Activated B cell treated with CpG ODN at 0.5 μM for 24 hours (primary cell): ENCODE data around the gene PWWP2B. TPM values are rescaled to one million over a fixed set of nuclear protein-coding genes. Genes with fewer than 3 reads are reported as not detected.

Source experiments
- ATAC-seq: fragments of 200-7000 bp; cut with Tn5 transposase; one replicate; pipeline ENCODE4 v1.10.0; 2021; ENCODE audit warnings: low read depth, mild to moderate bottlenecking, moderate library complexity
- CTCF ChIA-PET: fragments of 350-600 bp; sonication (Branson Sonifier 250); formaldehyde crosslinking; loops from one replicate; lab custom pipeline; 2021; ENCODE audit warnings: antibody characterized with exemption; lab: Charles Lee
- POLR2A ChIA-PET: fragments of 350-600 bp; sonication (Branson Sonifier 250); formaldehyde crosslinking; loops from one replicate; lab custom pipeline; 2021; ENCODE audit warnings: antibody characterized with exemption; lab: Charles Lee
- DNase-seq: peaks from one replicate; pipeline ENCODE4 v3.0.0; 2022
- H3K27ac Mint-ChIP-seq: one replicate; pipeline ENCODE4 v1.8.0; 2020; ENCODE audit warnings: mixed read lengths
- H3K27me3 Mint-ChIP-seq: one replicate; pipeline ENCODE4 v1.8.0; 2021; ENCODE audit warnings: mixed read lengths
- H3K36me3 Mint-ChIP-seq: one replicate; pipeline ENCODE4 v1.8.0; 2021; ENCODE audit warnings: low read depth, mixed read lengths
- H3K4me1 Mint-ChIP-seq: one replicate; pipeline ENCODE4 v1.8.0; 2021; ENCODE audit warnings: mixed read lengths
- H3K4me3 Mint-ChIP-seq: one replicate; pipeline ENCODE4 v1.8.0; 2020; ENCODE audit warnings: mild to moderate bottlenecking, mixed read lengths
- H3K9me3 Mint-ChIP-seq: one replicate; pipeline ENCODE4 v1.8.0; 2020; ENCODE audit warnings: mixed read lengths
- CTCF ChIP-seq: fragments of 200-600 bp; IDR thresholded peaks from one replicate; pipeline ENCODE4 v1.8.0; 2022; ENCODE audit warnings: antibody characterized with exemption, mild to moderate bottlenecking
- intact Hi-C: fragments of 100-400 bp; cut with micrococcal nuclease; formaldehyde crosslinking; loops from one replicate; pipeline ENCODE4 v1.15.1; 2024
- total RNA-seq: library from RNA; stranded (reverse); gene quantifications from 2 replicates; pipeline ENCODE4 v1.2.3, GENCODE V29; 2022

Gene PWWP2B
- total RNA-seq, 1 donor from 2014 or later: 13.4 TPM

- ATAC-seq (no peak), DNase-seq (no peak)
- no peak for TF ChIP-seq CTCF
- H3K36me3 Mint-ChIP-seq: peaks cover 3% of the 10 kb centered on the region
- ChIA-PET CTCF (no interaction called here), POLR2A (interaction anchor here (3.5 kb wide), 1 partner anchor 20 kb away, joined by 41 read pairs; no protein-coding TSS in a partner anchor)
- no peak overlapping the region for H3K4me3 Mint-ChIP-seq
- H3K4me1 Mint-ChIP-seq: peaks cover 50% of the 10 kb centered on the region
- peak overlapping the region; percentile 72 for H3K27ac Mint-ChIP-seq
- no peaks in the 10 kb centered on the region for H3K27me3 Mint-ChIP-seq
- no peaks in the 10 kb centered on the region for H3K9me3 Mint-ChIP-seq
- intact Hi-C loops: no loop called here
These were observed 3.1 kb downstream of the PWWP2B start for GRCh38 chr10:132400041-132400546.

GRCh38 chr10:132400547-132401151 lies 3.6 kb downstream of the PWWP2B start:
- POLR2A ChIA-PET: no interaction called here
- Mint-ChIP-seq H3K4me1 (peaks cover 47% of the 10 kb centered on the region), H3K4me3 (peak overlapping the region; percentile 2), H3K9me3 (no peaks in the 10 kb centered on the region), H3K27ac (peak overlapping the region; percentile 72), H3K36me3 (peaks cover 5% of the 10 kb centered on the region), H3K27me3 (no peaks in the 10 kb centered on the region)
- ATAC-seq: no peak
- CTCF ChIA-PET: interaction anchor here (0.5 kb wide), 1 partner anchor 235 kb away, joined by 3 read pairs; no protein-coding TSS in a partner anchor
- TF ChIP-seq CTCF: no peak
- no peak for DNase-seq
- intact Hi-C loops: no loop called here

- Mint-ChIP-seq H3K4me3 (no peak overlapping the region), H3K9me3 (no peaks in the 10 kb centered on the region), H3K36me3 (peaks cover 12% of the 10 kb centered on the region), H3K4me1 (peaks cover 47% of the 10 kb centered on the region), H3K27me3 (no peaks in the 10 kb centered on the region), H3K27ac (no peak overlapping the region)
- intact Hi-C loops: no loop called here
- ATAC-seq (no peak), DNase-seq (no peak)
- POLR2A ChIA-PET: no interaction called here
- CTCF ChIA-PET: interaction anchor here (0.5 to 1.4 kb wide), 2 partner anchors 42 to 234 kb away, joined by 3 to 5 read pairs; no protein-coding TSS in a partner anchor
- TF ChIP-seq CTCF: no peak
These were observed 4.6 kb downstream of the PWWP2B start for GRCh38 chr10:132401401-132402118.

- POLR2A ChIA-PET: no interaction called here
- no peak overlapping the region for H3K4me3 Mint-ChIP-seq
- intact Hi-C loops: no loop called here
- no peaks in the 10 kb centered on the region for H3K27me3 Mint-ChIP-seq
- no peak for DNase-seq
- no peak overlapping the region for H3K27ac Mint-ChIP-seq
- ATAC-seq: no peak
- H3K36me3 Mint-ChIP-seq: peaks cover 22% of the 10 kb centered on the region
- H3K9me3 Mint-ChIP-seq: no peaks in the 10 kb centered on the region
- CTCF ChIA-PET: no interaction called here
- H3K4me1 Mint-ChIP-seq: peaks cover 51% of the 10 kb centered on the region
- no peak for TF ChIP-seq CTCF
These were observed 5.8 kb downstream of the PWWP2B start for GRCh38 chr10:132402781-132403241.

- ChIA-PET POLR2A (no interaction called here), CTCF (no interaction called here)
- ATAC-seq: no peak
- intact Hi-C loops: no loop called here
- no peak for DNase-seq
- Mint-ChIP-seq H3K36me3 (peaks cover 23% of the 10 kb centered on the region), H3K27ac (no peak overlapping the region), H3K4me3 (no peak overlapping the region), H3K27me3 (no peaks in the 10 kb centered on the region), H3K4me1 (peaks cover 50% of the 10 kb centered on the region), H3K9me3 (no peaks in the 10 kb centered on the region)
- no peak for TF ChIP-seq CTCF
These were observed 6.6 kb downstream of the PWWP2B start for GRCh38 chr10:132403511-132404168.
